Glutamatergic neuron (in vitro differentiated cells): ENCODE data around the gene MAP10. TPM values are rescaled to one million over a fixed set of nuclear protein-coding genes. Genes with fewer than 3 reads are reported as not detected.

ENCODE experiments used
- DNase-seq: peaks from one replicate; pipeline ENCODE4 v3.0.0; 2022
- H3K27ac Mint-ChIP-seq: one replicate; pipeline ENCODE4 v1.8.0; 2020; ENCODE audit warnings: mild to moderate bottlenecking, mixed read lengths, inconsistent platforms; ENCODE audit not compliant: unreplicated experiment
- H3K27me3 Mint-ChIP-seq: one replicate; pipeline ENCODE4 v1.8.0; 2020; ENCODE audit warnings: mild to moderate bottlenecking, moderate library complexity, mixed read lengths, inconsistent platforms; ENCODE audit not compliant: unreplicated experiment
- H3K36me3 Mint-ChIP-seq: one replicate; pipeline ENCODE4 v1.8.0; 2020; ENCODE audit warnings: mild to moderate bottlenecking, mixed read lengths, inconsistent platforms; ENCODE audit not compliant: unreplicated experiment
- H3K4me1 Mint-ChIP-seq: one replicate; pipeline ENCODE4 v1.8.0; 2020; ENCODE audit warnings: mild to moderate bottlenecking, low read depth, mixed read lengths, inconsistent platforms; ENCODE audit not compliant: unreplicated experiment
- H3K4me3 Mint-ChIP-seq: one replicate; pipeline ENCODE4 v1.8.0; 2020; ENCODE audit warnings: mild to moderate bottlenecking, mixed read lengths, inconsistent platforms; ENCODE audit not compliant: unreplicated experiment
- H3K9me3 Mint-ChIP-seq: one replicate; pipeline ENCODE4 v1.8.0; 2020; ENCODE audit warnings: mild to moderate bottlenecking, moderate library complexity, mixed read lengths, inconsistent platforms; ENCODE audit not compliant: unreplicated experiment
- total RNA-seq: library from RNA; stranded (reverse); fragmentation: NEBNext Ultra II Directional; extraction: Animal tissue kit (Norgen Biotek cat#: 25700); gene quantifications from one replicate; pipeline ENCODE4 v1.2.1, GENCODE V29; 2021; ENCODE audit not compliant: unreplicated experiment
- TF ChIP-seq, protein P1 (sequence below): fragments of 200-600 bp; sonication (generic); IDR thresholded peaks from one replicate; pipeline ENCODE4 v1.5.0; 2021; ENCODE audit not compliant: partially characterized antibody, unreplicated experiment

The MAP10 gene
- total RNA-seq, 1 donor from 2014 or later: 3.6 TPM

GRCh38 chr1:232851532-232851931 is 46.3 kb downstream of the MAP10 start:
- Mint-ChIP-seq H3K9me3 (peaks cover 2% of the 10 kb centered on the region), H3K36me3 (no peaks in the 10 kb centered on the region), H3K4me3 (no peak overlapping the region), H3K27ac (no peak overlapping the region), H3K4me1 (no peaks in the 10 kb centered on the region), H3K27me3 (no peaks in the 10 kb centered on the region)
- DNase-seq: no peak
- TF ChIP-seq, protein P1, sequence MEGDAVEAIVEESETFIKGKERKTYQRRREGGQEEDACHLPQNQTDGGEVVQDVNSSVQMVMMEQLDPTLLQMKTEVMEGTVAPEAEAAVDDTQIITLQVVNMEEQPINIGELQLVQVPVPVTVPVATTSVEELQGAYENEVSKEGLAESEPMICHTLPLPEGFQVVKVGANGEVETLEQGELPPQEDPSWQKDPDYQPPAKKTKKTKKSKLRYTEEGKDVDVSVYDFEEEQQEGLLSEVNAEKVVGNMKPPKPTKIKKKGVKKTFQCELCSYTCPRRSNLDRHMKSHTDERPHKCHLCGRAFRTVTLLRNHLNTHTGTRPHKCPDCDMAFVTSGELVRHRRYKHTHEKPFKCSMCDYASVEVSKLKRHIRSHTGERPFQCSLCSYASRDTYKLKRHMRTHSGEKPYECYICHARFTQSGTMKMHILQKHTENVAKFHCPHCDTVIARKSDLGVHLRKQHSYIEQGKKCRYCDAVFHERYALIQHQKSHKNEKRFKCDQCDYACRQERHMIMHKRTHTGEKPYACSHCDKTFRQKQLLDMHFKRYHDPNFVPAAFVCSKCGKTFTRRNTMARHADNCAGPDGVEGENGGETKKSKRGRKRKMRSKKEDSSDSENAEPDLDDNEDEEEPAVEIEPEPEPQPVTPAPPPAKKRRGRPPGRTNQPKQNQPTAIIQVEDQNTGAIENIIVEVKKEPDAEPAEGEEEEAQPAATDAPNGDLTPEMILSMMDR: no peak

DNA sequence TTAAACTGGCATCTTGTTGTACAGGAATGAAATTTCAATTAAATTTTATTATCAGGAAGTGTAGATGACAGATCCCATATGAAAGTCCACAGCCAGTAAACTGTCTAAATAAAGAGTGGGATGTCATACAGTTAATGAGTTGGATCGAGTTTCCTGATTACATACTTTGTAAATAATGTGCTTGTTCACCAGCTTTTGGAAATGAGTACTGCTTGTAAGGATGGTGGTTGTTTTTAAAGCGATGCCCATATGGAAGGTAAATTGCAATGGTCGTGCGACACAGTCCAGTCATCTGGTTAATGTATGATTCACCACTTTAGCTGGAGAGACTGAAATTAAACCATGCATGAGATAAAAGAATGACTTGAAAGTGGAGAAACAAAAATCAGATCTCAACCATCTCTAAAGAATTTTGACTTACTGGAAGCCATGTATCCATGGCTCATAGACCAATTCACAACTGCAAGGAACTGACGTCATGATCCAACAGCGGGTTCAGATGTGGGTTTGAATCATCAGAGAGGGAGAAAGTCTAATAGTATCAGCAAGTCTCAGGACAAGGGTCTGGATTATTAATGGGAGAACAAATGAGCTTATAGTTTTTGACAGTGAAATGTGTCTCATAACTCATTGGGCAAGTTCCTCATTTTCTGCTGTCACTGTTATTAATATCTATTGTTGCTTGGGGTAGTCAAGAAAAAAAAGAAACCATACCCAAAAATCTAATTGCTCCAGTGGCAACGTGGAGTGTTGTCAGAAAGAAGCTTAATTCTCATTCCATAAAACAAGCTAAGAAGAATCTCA is 49.0 kb downstream of the MAP10 start:
- no peaks in the 10 kb centered on the region for H3K4me1 Mint-ChIP-seq
- TF ChIP-seq, protein P1: no peak
- no peak overlapping the region for H3K4me3 Mint-ChIP-seq
- H3K36me3 Mint-ChIP-seq: no peaks in the 10 kb centered on the region
- no peak for DNase-seq
- no peak overlapping the region for H3K27ac Mint-ChIP-seq
- H3K9me3 Mint-ChIP-seq: no peaks in the 10 kb centered on the region
- H3K27me3 Mint-ChIP-seq: peaks cover 3% of the 10 kb centered on the region

DNA sequence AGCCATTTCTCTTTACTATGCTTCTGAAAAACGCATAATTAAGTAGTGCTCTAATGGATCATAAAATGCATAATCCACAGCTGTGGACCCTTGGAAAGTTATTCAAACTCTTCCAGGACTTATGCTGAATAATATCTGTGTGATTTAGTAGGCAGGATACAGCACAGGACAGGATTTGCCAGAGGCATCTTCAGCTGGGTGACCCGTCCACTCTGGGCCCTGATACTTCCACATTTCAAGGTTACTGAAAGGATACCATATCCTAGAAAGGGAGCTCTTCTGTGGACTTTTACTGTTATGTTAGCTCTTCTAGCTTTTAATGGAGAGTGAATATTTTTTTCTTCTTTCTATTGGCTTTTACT is 49.6 kb downstream of the MAP10 start:
- TF ChIP-seq, protein P1: no peak
- Mint-ChIP-seq H3K27me3 (peaks cover 3% of the 10 kb centered on the region), H3K27ac (no peak overlapping the region)

GRCh38 chr1:232856541-232856940 is 51.3 kb downstream of the MAP10 start:
- Mint-ChIP-seq H3K27ac (no peak overlapping the region), H3K27me3 (peaks cover 3% of the 10 kb centered on the region), H3K4me3 (no peak overlapping the region), H3K36me3 (no peaks in the 10 kb centered on the region), H3K4me1 (no peaks in the 10 kb centered on the region), H3K9me3 (no peaks in the 10 kb centered on the region)
- DNase-seq: no peak
- TF ChIP-seq, protein P1: no peak

More for the DNA sequence above, 49.6 kb downstream of the MAP10 start:
- Mint-ChIP-seq H3K36me3 (no peaks in the 10 kb centered on the region), H3K4me1 (no peaks in the 10 kb centered on the region), H3K9me3 (no peaks in the 10 kb centered on the region), H3K4me3 (no peak overlapping the region)
- no peak for DNase-seq

Other genes starting within 250 kb of the MAP10 start
- 177 TPM for gene SIPA1L2, start 175.3 kb upstream of the MAP10 start, total RNA-seq
- 40.7 TPM for gene NTPCR, start 145.2 kb downstream of the MAP10 start, total RNA-seq